RKO (cell line): ENCODE data around the gene E4F1.
"Not testable (repeated sequence)": the region's sequence is repeated elsewhere in the genome, so short reads cannot be mapped to it uniquely, and the experiment has no call there.

ENCODE experiments used
- DNase-seq: peaks from one replicate; pipeline ENCODE4 v3.0.0-alpha.2; 2016; ENCODE audit warnings: low spot score

Gene E4F1

GRCh38 chr16:2244926-2245795 lies 21.8 kb downstream of the E4F1 start:
- no peak for DNase-seq

GRCh38 chr16:2246301-2246885 lies 23.0 kb downstream of the E4F1 start:
- DNase-seq = no peak

GRCh38 chr16:2250652-2251295 lies 27.4 kb downstream of the E4F1 start:
- DNase-seq = peak; percentile 53

- peak; percentile 96 for DNase-seq
Measured at GRCh38 chr16:2251296-2252111, 28.1 kb downstream of the E4F1 start, which contains the start of gene ECI1. Gene ECI1 (minus strand): TSS chr16:2251587. CDS start chr16:2251566, 21 bp downstream.

GRCh38 chr16:2252806-2253148 lies 29.4 kb downstream of the E4F1 start:
- DNase-seq = peak; percentile 51

- DNase-seq = no peak
Measured at GRCh38 chr16:2253293-2253692, 29.9 kb downstream of the E4F1 start.

- DNase-seq = no peak
Measured at GRCh38 chr16:2256531-2257140, 33.2 kb downstream of the E4F1 start.

- no peak for DNase-seq
Measured at GRCh38 chr16:2257726-2258125, 34.3 kb downstream of the E4F1 start.

- DNase-seq = not testable (repeated sequence)
Measured at GRCh38 chr16:2258530-2258929, 35.1 kb downstream of the E4F1 start.

- no peak for DNase-seq
Measured at GRCh38 chr16:2260250-2260649, 36.9 kb downstream of the E4F1 start.

GRCh38 chr16:2263026-2263425 lies 39.6 kb downstream of the E4F1 start:
- DNase-seq = not testable (repeated sequence)

- DNase-seq = peak; percentile 51
Measured at GRCh38 chr16:2266887-2267286, 43.5 kb downstream of the E4F1 start.

GRCh38 chr16:2267505-2267912 lies 44.1 kb downstream of the E4F1 start:
- not testable (repeated sequence) for DNase-seq

GRCh38 chr16:2267913-2268666 lies 44.7 kb downstream of the E4F1 start, which contains the start of gene RNPS1:
Gene RNPS1 (minus strand): TSS chr16:2268126. CDS start chr16:2264643, 3,483 bp downstream.
- DNase-seq = peak; percentile 91

GRCh38 chr16:2270070-2270462 lies 46.7 kb downstream of the E4F1 start:
- DNase-seq = no peak

- DNase-seq = no peak
Measured at GRCh38 chr16:2270588-2271470, 47.4 kb downstream of the E4F1 start.

GRCh38 chr16:2271848-2272461 lies 48.6 kb downstream of the E4F1 start:
- DNase-seq = no peak

GRCh38 chr16:2273484-2273883 lies 50.1 kb downstream of the E4F1 start:
- no peak for DNase-seq

GRCh38 chr16:2273931-2274330 lies 50.5 kb downstream of the E4F1 start:
- DNase-seq = no peak
